ENCODE data around the gene KDM2A.

GRCh38 chr11:67285541-67286498 is 166.8 kb downstream of the KDM2A start:
- TF ChIP-seq CTCF (conservative IDR thresholded peaks at IDR 0.05; ENCODE audit: low read length) (no peak), EZH2phosphoT487 (IDR thresholded peaks at IDR 0.05; ENCODE audit: borderline replicate concordance) (no peak)
